DND-41 (cell line): ENCODE data around the gene C10orf105.

Experiments used
- ATAC-seq: fragments of 200-7000 bp; cut with Tn5 transposase; 3 replicates; pipeline ENCODE4 v1.9.1; 2021; ENCODE audit warnings: low read depth; ENCODE audit not compliant: insufficient read depth
- DNase-seq: peaks from one replicate; pipeline ENCODE4 v3.0.0-alpha.2; 2020
- H2AFZ ChIP-seq: 2 replicates; pipeline ENCODE4 v1.6.0; 2012; ENCODE audit warnings: low read depth, low read length
- H3K27ac ChIP-seq: 2 replicates; pipeline ENCODE4 v1.5.1; 2012; ENCODE audit warnings: low read length, inconsistent platforms
- H3K27me3 ChIP-seq: fragments of 200-600 bp; sonication (generic); 2 replicates; pipeline ENCODE4 v1.6.0; 2012; ENCODE audit warnings: low read length, mild to moderate bottlenecking, inconsistent platforms; ENCODE audit not compliant: insufficient read depth, poor library complexity
- H3K36me3 ChIP-seq: 2 replicates; pipeline ENCODE4 v1.5.1; 2012; ENCODE audit warnings: low read length, inconsistent platforms; ENCODE audit not compliant: insufficient read depth
- H3K4me1 ChIP-seq: 2 replicates; pipeline ENCODE4 v1.5.1; 2012; ENCODE audit warnings: mild to moderate bottlenecking, low read length; ENCODE audit not compliant: insufficient read depth
- H3K4me2 ChIP-seq: 2 replicates; pipeline ENCODE4 v1.6.0; 2012; ENCODE audit warnings: mild to moderate bottlenecking, moderate library complexity, low read length, inconsistent platforms; ENCODE audit not compliant: insufficient read depth
- H3K4me3 ChIP-seq, 2 experiments: fragments of 200-600 bp in 1 of 2; shearing (Covaris generic) in 1 of 2; 2 replicates each; pipeline ENCODE4 v1.5.1; 2012 to 2016; ENCODE audit warnings: inconsistent platforms in 2 of 2, low read length in 2 of 2, mild to moderate bottlenecking in 2 of 2, low read depth in 1 of 2, moderate library complexity in 1 of 2
- H3K79me2 ChIP-seq: 2 replicates; pipeline ENCODE4 v1.6.0; 2012; ENCODE audit warnings: low read length, inconsistent platforms; ENCODE audit not compliant: insufficient read depth
- H3K9ac ChIP-seq: 2 replicates; pipeline ENCODE4 v1.6.0; 2012; ENCODE audit warnings: low read depth, mild to moderate bottlenecking, inconsistent platforms, low read length, moderate library complexity
- H3K9me3 ChIP-seq: 2 replicates; pipeline ENCODE4 v1.5.1; 2012; ENCODE audit warnings: low read length, moderate library complexity, mild to moderate bottlenecking, inconsistent platforms; ENCODE audit not compliant: insufficient read depth, severe bottlenecking
- H4K20me1 ChIP-seq: 2 replicates; pipeline ENCODE4 v1.6.0; 2012; ENCODE audit warnings: low read length; ENCODE audit not compliant: insufficient read depth
- EZH2 ChIP-seq: IDR thresholded peaks from 3 replicates; pipeline ENCODE4 v1.6.1; 2012; ENCODE audit warnings: borderline replicate concordance, low read depth, mild to moderate bottlenecking, moderate library complexity, low read length, inconsistent platforms; ENCODE audit not compliant: severe bottlenecking
- TF ChIP-seq, protein P1 (sequence below): IDR thresholded peaks from 2 replicates; pipeline ENCODE4 v1.5.1; 2012; ENCODE audit warnings: borderline replicate concordance, low read length, moderate library complexity, mild to moderate bottlenecking; ENCODE audit not compliant: poor library complexity, severe bottlenecking; ENCODE audit errors: extremely low read depth

C10orf105 gene

DNA sequence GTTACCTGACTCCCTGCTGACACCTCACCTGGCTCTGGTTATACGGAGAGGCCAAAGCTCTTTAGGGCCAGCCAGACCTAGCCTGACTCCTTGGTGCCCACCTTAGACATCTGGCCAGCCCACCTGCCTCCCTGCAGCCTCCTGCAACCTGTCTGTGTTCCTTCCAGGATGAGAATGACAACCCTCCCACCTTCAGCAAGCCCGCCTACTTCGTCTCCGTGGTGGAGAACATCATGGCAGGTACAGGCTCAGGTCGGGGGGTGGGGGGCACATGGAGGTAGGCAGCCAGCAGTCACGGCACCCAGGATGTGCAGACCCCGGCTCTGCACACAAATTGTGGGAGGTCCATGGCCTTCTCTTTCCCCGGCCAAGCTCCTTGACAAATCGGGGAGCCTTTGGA is 32.1 kb downstream of the C10orf105 start:
- Histone ChIP-seq H3K4me2 (no peak overlapping the region), H3K27me3 (peaks cover 3% of the 10 kb centered on the region), H3K27ac (no peak overlapping the region), H3K9me3 (no peaks in the 10 kb centered on the region), H4K20me1 (no peaks in the 10 kb centered on the region), H3K36me3 (no peaks in the 10 kb centered on the region), H3K4me3 (no peak overlapping the region), H2AFZ (no peak overlapping the region), H3K4me1 (no peaks in the 10 kb centered on the region), H3K9ac (no peak overlapping the region), H3K79me2 (no peaks in the 10 kb centered on the region)
- TF ChIP-seq, protein P1, sequence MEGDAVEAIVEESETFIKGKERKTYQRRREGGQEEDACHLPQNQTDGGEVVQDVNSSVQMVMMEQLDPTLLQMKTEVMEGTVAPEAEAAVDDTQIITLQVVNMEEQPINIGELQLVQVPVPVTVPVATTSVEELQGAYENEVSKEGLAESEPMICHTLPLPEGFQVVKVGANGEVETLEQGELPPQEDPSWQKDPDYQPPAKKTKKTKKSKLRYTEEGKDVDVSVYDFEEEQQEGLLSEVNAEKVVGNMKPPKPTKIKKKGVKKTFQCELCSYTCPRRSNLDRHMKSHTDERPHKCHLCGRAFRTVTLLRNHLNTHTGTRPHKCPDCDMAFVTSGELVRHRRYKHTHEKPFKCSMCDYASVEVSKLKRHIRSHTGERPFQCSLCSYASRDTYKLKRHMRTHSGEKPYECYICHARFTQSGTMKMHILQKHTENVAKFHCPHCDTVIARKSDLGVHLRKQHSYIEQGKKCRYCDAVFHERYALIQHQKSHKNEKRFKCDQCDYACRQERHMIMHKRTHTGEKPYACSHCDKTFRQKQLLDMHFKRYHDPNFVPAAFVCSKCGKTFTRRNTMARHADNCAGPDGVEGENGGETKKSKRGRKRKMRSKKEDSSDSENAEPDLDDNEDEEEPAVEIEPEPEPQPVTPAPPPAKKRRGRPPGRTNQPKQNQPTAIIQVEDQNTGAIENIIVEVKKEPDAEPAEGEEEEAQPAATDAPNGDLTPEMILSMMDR: no peak
- no peak for TF ChIP-seq EZH2
- no peak for DNase-seq
- ATAC-seq: no peak

DNA sequence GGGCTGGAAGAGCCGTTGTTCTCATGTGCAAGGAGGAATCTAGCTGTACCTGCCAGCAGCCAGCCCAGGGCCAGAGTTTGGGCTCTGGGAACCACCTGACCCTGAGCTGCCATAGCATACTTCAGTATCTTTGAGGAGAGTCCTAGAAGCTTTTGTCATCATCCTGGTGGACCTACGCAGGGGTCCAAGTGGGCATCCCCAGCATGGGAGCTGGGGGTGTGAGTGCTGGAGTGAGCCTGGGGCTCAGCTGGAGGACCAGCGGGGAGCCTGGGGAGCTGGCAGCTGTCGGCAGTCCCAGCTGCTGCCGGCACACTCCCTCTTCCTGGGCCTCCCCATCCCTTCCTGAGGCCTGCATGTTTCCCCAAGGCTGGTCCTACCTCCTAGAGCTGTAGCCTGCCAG is 32.5 kb downstream of the C10orf105 start:
- H3K27me3 ChIP-seq: peaks cover 3% of the 10 kb centered on the region

DNA sequence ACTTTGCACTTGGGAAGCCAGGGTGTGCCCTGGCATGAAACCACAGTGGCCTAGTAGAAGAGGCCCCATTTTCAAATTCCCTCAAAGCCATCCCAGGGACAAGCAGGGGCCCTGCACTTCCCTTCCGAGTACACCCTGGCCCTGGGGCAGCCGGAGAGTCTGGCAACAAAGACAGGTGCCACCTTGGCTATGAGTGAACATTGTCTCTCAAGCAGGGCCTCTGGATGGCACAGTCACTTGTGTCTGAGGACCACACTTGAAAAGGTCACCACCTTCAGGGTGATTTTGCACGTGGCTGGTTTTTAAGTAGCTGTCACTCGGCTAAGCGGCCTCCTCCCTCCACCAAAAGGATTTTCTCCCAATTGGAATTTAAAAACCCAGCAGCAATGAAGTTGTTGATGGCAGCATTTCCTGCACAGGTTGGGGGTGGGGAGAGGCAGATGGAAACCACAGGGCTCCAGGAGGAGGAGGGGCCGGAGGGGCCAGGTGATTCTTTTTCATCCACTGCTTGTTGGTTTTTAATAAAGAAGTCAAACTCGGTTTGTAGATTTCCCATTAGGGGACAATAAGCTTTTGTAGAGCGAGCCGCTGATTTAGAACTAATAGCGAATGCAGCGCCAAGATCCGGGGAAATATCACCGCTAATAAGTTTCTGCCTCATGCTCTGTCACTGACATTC is 33.9 kb downstream of the C10orf105 start:
- Histone ChIP-seq H3K4me3 (no peak overlapping the region), H3K4me2 (no peak overlapping the region), H3K79me2 (no peaks in the 10 kb centered on the region), H3K4me1 (no peaks in the 10 kb centered on the region), H3K27ac (no peak overlapping the region), H3K9me3 (no peaks in the 10 kb centered on the region), H3K27me3 (peaks cover 5% of the 10 kb centered on the region), H3K36me3 (no peaks in the 10 kb centered on the region), H3K9ac (no peak overlapping the region), H2AFZ (no peak overlapping the region), H4K20me1 (no peaks in the 10 kb centered on the region)
- TF ChIP-seq EZH2: no peak
- TF ChIP-seq, protein P1: no peak
- DNase-seq (no peak), ATAC-seq (no peak)

More for the DNA sequence above, 32.5 kb downstream of the C10orf105 start:
- Histone ChIP-seq H3K4me1 (no peaks in the 10 kb centered on the region), H2AFZ (no peak overlapping the region), H3K79me2 (no peaks in the 10 kb centered on the region), H3K4me3 (no peak overlapping the region), H3K9ac (no peak overlapping the region), H3K36me3 (no peaks in the 10 kb centered on the region), H4K20me1 (no peaks in the 10 kb centered on the region), H3K27ac (no peak overlapping the region), H3K9me3 (no peaks in the 10 kb centered on the region), H3K4me2 (no peak overlapping the region)
- TF ChIP-seq, protein P1: no peak
- no peak for TF ChIP-seq EZH2
- ATAC-seq (no peak), DNase-seq (no peak)
